Heart left ventricle (tissue), 13 donors: ENCODE results near the gene CDK12.

Experiments
- POLR2A ChIP-seq, 2 donors: fragments of 450-650 bp; IDR thresholded peaks; one replicate each; pipeline ENCODE4 v1.6.1; 2017; ENCODE audit warnings: antibody characterized with exemption in 2 of 2, mild to moderate bottlenecking in 2 of 2, moderate library complexity in 2 of 2
- TF ChIP-seq, protein P1 (sequence below), 12 donors: fragments of 200-600 bp; sonication (generic) in 4 of 12; IDR thresholded peaks; one replicate each; pipeline versions ENCODE4 v1.5.0 to v1.8.0; 2018 to 2022; ENCODE audit warnings: antibody characterized with exemption in 12 of 12, mild to moderate bottlenecking in 5 of 12
- donor health status: ischemic (EF 13 %, LVEDD 7.1; RV severe dilation, severe dysfunction).
- donor health status: DM: no; HTN: yes; CAD: no.
- donor health status: DM: no; HTN: no; CAD: no.
- donor health status: ischemic (EF 25% LVEDD 6.9; RV normal size, moderate dysfunction).
- donor health status: ischemic (EF 25% LVEDD 5.7; RV mildly dilated, moderate dysfunction).
- donor health status: ischemic (EF 35%, LVEDD 5.7; RV mildly dilated, moderate dysfunction).
- donor health status: nonischemic (EF 11% LVEDD 7.7; RV severe dilation, severe dysfunction).
- donor health status: DM: yes; HTN: yes; CAD: no.
- donor health status: PGD.
- donor health status: ischemic (EF 29% LVEDD 5.4; RV normal size, mild dysfunction).
- donor health status: nonischemic (EF 23%, LVEDD 6.1; RV moderate dilation, normal function).

DNA sequence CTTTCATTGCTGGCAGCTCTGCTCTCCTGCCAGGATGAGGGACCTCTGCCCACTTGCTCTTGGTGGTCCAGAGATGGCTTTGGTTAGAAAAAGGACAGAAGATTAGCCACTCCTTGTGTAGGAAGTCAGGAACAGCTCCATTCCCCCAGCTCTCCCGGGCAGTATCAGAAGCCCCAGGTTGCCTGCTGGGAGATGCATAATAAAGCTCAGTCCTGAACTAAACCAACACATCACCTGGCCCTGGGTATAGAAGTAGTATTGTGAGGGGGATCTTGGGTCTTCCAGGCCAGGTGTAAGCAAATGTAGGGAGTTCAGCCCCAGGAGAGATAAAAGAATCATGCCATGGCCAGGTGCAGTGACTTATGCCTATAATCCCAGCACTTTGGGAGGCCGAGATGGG is 94.1 kb downstream of the CDK12 start:
- no peak for TF ChIP-seq POLR2A (IDR thresholded peaks at IDR 0.05)
- TF ChIP-seq, protein P1, sequence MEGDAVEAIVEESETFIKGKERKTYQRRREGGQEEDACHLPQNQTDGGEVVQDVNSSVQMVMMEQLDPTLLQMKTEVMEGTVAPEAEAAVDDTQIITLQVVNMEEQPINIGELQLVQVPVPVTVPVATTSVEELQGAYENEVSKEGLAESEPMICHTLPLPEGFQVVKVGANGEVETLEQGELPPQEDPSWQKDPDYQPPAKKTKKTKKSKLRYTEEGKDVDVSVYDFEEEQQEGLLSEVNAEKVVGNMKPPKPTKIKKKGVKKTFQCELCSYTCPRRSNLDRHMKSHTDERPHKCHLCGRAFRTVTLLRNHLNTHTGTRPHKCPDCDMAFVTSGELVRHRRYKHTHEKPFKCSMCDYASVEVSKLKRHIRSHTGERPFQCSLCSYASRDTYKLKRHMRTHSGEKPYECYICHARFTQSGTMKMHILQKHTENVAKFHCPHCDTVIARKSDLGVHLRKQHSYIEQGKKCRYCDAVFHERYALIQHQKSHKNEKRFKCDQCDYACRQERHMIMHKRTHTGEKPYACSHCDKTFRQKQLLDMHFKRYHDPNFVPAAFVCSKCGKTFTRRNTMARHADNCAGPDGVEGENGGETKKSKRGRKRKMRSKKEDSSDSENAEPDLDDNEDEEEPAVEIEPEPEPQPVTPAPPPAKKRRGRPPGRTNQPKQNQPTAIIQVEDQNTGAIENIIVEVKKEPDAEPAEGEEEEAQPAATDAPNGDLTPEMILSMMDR (IDR thresholded peaks at IDR 0.05): no peak
